ENCODE results near the gene MYG1. TPM values are rescaled to one million over a fixed set of nuclear protein-coding genes. Genes with fewer than 3 reads are reported as not detected.

MYG1 gene
- total RNA-seq, 2 donors from 2014 or later, result 25.4 to 25.7 TPM

GRCh38 chr12:53313996-53314395, 14.5 kb downstream of the MYG1 start:
- TF ChIP-seq, protein P1, sequence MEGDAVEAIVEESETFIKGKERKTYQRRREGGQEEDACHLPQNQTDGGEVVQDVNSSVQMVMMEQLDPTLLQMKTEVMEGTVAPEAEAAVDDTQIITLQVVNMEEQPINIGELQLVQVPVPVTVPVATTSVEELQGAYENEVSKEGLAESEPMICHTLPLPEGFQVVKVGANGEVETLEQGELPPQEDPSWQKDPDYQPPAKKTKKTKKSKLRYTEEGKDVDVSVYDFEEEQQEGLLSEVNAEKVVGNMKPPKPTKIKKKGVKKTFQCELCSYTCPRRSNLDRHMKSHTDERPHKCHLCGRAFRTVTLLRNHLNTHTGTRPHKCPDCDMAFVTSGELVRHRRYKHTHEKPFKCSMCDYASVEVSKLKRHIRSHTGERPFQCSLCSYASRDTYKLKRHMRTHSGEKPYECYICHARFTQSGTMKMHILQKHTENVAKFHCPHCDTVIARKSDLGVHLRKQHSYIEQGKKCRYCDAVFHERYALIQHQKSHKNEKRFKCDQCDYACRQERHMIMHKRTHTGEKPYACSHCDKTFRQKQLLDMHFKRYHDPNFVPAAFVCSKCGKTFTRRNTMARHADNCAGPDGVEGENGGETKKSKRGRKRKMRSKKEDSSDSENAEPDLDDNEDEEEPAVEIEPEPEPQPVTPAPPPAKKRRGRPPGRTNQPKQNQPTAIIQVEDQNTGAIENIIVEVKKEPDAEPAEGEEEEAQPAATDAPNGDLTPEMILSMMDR (IDR thresholded peaks at IDR 0.05), result no peak
- no peak for TF ChIP-seq POLR2A (IDR thresholded peaks at IDR 0.05)
- Histone ChIP-seq H3K9me3 (no peaks in the 10 kb centered on the region), H3K36me3 (replicated peaks in 1 of 2; ENCODE audit: insufficient read depth in 1 of 2, low read depth in 2 of 2) (peaks cover 0 to 24% of the 10 kb centered on the region in 2 donors), H3K4me3 (no peak overlapping the region), H3K27ac (no peak overlapping the region), H3K27me3 (no peaks in the 10 kb centered on the region), H3K4me1 (no peaks in the 10 kb centered on the region)
- DNase-seq (no peak), ATAC-seq (no peak)
- intact Hi-C loops (cut with DNase I), result no loop called here
- 47 to 95% methylated on average over 2 to 3 of the region's 3 CpGs for WGBS, 2 donors

- Histone ChIP-seq H3K27me3 (no peaks in the 10 kb centered on the region), H3K4me3 (peak overlapping the region; percentile 40 to 93), H3K27ac (peak overlapping the region; percentile 77 to 94 (median 87)), H3K36me3 (replicated peaks in 1 of 2; ENCODE audit: insufficient read depth in 1 of 2, low read depth in 2 of 2) (peaks cover 0 to 5% of the 10 kb centered on the region in 2 donors), H3K9me3 (no peaks in the 10 kb centered on the region), H3K4me1 (peaks cover 33% of the 10 kb centered on the region)
- ATAC-seq, result no peak
- WGBS, 2 donors, result 30 to 31% methylated on average over 10 of the region's 10 CpGs
- DNase-seq, result no peak
- TF ChIP-seq, protein P1 (IDR thresholded peaks at IDR 0.05), result no peak
- TF ChIP-seq POLR2A (IDR thresholded peaks at IDR 0.05), result no peak
- intact Hi-C loops (cut with DNase I), result no loop called here
These were observed 21.1 kb downstream of the MYG1 start for GRCh38 chr12:53320352-53321195.

GRCh38 chr12:53324113-53324778, 24.8 kb downstream of the MYG1 start:
- ATAC-seq, result no peak
- WGBS, 2 donors, result 7 to 24% methylated on average over 26 to 28 of the region's 28 CpGs
- no peaks in the 10 kb centered on the region for H3K9me3 ChIP-seq
- TF ChIP-seq, protein P1 (IDR thresholded peaks at IDR 0.05), result no peak
- no peak for TF ChIP-seq POLR2A (IDR thresholded peaks at IDR 0.05)
- H3K27ac ChIP-seq, result peak overlapping the region; percentile 44 to 85 (median 68)
- H3K4me1 ChIP-seq, result peaks cover 39% of the 10 kb centered on the region
- peak; percentile 24 to 42 (median 35) for DNase-seq
- intact Hi-C loops (cut with DNase I), result no loop called here
- no peak overlapping the region for H3K4me3 ChIP-seq
- peaks cover 0 to under 1% of the 10 kb centered on the region in 2 donors for H3K36me3 ChIP-seq (replicated peaks in 1 of 2; ENCODE audit: insufficient read depth in 1 of 2, low read depth in 2 of 2)
- no peaks in the 10 kb centered on the region for H3K27me3 ChIP-seq

GRCh38 chr12:53324779-53325510, 25.4 kb downstream of the MYG1 start:
- DNase-seq (peak; percentile 89 to 93 (median 92)), ATAC-seq (peak; percentile 74)
- Histone ChIP-seq H3K27me3 (no peaks in the 10 kb centered on the region), H3K9me3 (no peaks in the 10 kb centered on the region), H3K27ac (peak overlapping the region; percentile 44 to 85 (median 68)), H3K36me3 (replicated peaks in 1 of 2; ENCODE audit: insufficient read depth in 1 of 2, low read depth in 2 of 2) (no peaks in the 10 kb centered on the region), H3K4me3 (peak overlapping the region; percentile 17 to 56), H3K4me1 (peaks cover 38% of the 10 kb centered on the region)
- intact Hi-C loops (cut with DNase I), result no loop called here
- TF ChIP-seq, protein P1 (IDR thresholded peaks at IDR 0.05), result peak; percentile 56 to 85 (median 79)
- TF ChIP-seq POLR2A (IDR thresholded peaks at IDR 0.05), result peak; percentile 49 to 69 (median 67)
- 0 to 1% methylated on average over 13 to 65 of the region's 69 CpGs for WGBS, 2 donors
